Muscle of back (tissue), 11 donors: ENCODE measurements around the gene IL16. TPM values are rescaled to one million over a fixed set of nuclear protein-coding genes. Genes with fewer than 3 reads are reported as not detected.

Source experiments
- DNase-seq, 3 donors: peaks; one replicate each; pipeline versions ENCODE4 v3.0.0 to v3.0.0-alpha.2; 2013
- polyA plus RNA-seq, 10 donors: library from polyadenylated mRNA; unstranded; fragments of 120-200 nt; gene quantifications; one replicate each; pipeline ENCODE4 v1.2.1, GENCODE V29; 2013; ENCODE audit not compliant: insufficient read length in 10 of 10

Gene IL16
- polyA plus RNA-seq, 10 donors, result 5.8 to 15.2 (median 8.1) TPM

- DNase-seq, result peak; percentile 80 to 90 (median 83)
Observed at GRCh38 chr15:81274931-81275707, 78.4 kb downstream of the IL16 start.

GRCh38 chr15:81275711-81276392, 79.2 kb downstream of the IL16 start:
- peak in 1 of 3 donors; percentile 82 for DNase-seq

- no peak for DNase-seq
Observed at GRCh38 chr15:81276967-81277366, 80.3 kb downstream of the IL16 start.

GRCh38 chr15:81277851-81278250, 81.2 kb downstream of the IL16 start:
- no peak for DNase-seq

GRCh38 chr15:81278306-81279029, 81.8 kb downstream of the IL16 start:
- DNase-seq, result no peak

GRCh38 chr15:81279621-81280485, 83.2 kb downstream of the IL16 start:
- no peak for DNase-seq

GRCh38 chr15:81280696-81281455, 84.2 kb downstream of the IL16 start:
- peak in 1 of 3 donors; percentile 84 for DNase-seq

- no peak for DNase-seq
Observed at GRCh38 chr15:81281456-81281735, 84.7 kb downstream of the IL16 start.

- peak in 1 of 3 donors; percentile 43 for DNase-seq
Observed at GRCh38 chr15:81281766-81282605, 85.3 kb downstream of the IL16 start.

- DNase-seq, result no peak
Observed at GRCh38 chr15:81282606-81282895, 85.9 kb downstream of the IL16 start.

- no peak for DNase-seq
Observed at GRCh38 chr15:81282911-81283310, 86.2 kb downstream of the IL16 start.

- DNase-seq, result no peak
Observed at GRCh38 chr15:81284256-81285031, 87.8 kb downstream of the IL16 start.

GRCh38 chr15:81285461-81285860, 88.8 kb downstream of the IL16 start:
- no peak for DNase-seq

GRCh38 chr15:81286621-81287121, 90.0 kb downstream of the IL16 start:
- DNase-seq, result no peak

- DNase-seq, result no peak
Observed at GRCh38 chr15:81288040-81288439, 91.4 kb downstream of the IL16 start.

- DNase-seq, result no peak
Observed at GRCh38 chr15:81288616-81289015, 91.9 kb downstream of the IL16 start.

GRCh38 chr15:81289910-81290309, 93.2 kb downstream of the IL16 start:
- no peak for DNase-seq

GRCh38 chr15:81291916-81292522, 95.3 kb downstream of the IL16 start:
- DNase-seq, result no peak

- DNase-seq, result no peak
Observed at GRCh38 chr15:81292523-81293001, 95.9 kb downstream of the IL16 start.
